ENCODE measurements around the gene EEF1G.

Gene EEF1G

GRCh38 chr11:62607714-62608113, 34.0 kb upstream of the EEF1G start:
- no peak for TF ChIP-seq CTCF (IDR thresholded peaks at IDR 0.05; ENCODE audit: extremely low read depth, missing control alignments)

GRCh38 chr11:62605902-62606301, 32.2 kb upstream of the EEF1G start:
- TF ChIP-seq CTCF (IDR thresholded peaks at IDR 0.05; ENCODE audit: extremely low read depth, missing control alignments): no peak

More at GRCh38 chr11:62607714-62608113, 34.0 kb upstream of the EEF1G start:
- no peak for DNase-seq (ENCODE audit: low spot score)

GRCh38 chr11:62605467-62605866, 31.8 kb upstream of the EEF1G start:
- no peak for TF ChIP-seq CTCF (IDR thresholded peaks at IDR 0.05; ENCODE audit: extremely low read depth, missing control alignments)
- no peak for DNase-seq (ENCODE audit: low spot score)

More at GRCh38 chr11:62605902-62606301, 32.2 kb upstream of the EEF1G start:
- DNase-seq (ENCODE audit: low spot score): no peak

GRCh38 chr11:62604460-62605120, 30.9 kb upstream of the EEF1G start:
- no peak for DNase-seq (ENCODE audit: low spot score)
- no peak for TF ChIP-seq CTCF (IDR thresholded peaks at IDR 0.05; ENCODE audit: extremely low read depth, missing control alignments)

- DNase-seq (ENCODE audit: low spot score): no peak
- TF ChIP-seq CTCF (IDR thresholded peaks at IDR 0.05; ENCODE audit: extremely low read depth, missing control alignments): no peak
These were observed 30.1 kb upstream of the EEF1G start for GRCh38 chr11:62603776-62604299.

GRCh38 chr11:62603072-62603408, 29.3 kb upstream of the EEF1G start:
- DNase-seq (ENCODE audit: low spot score): no peak
- no peak for TF ChIP-seq CTCF (IDR thresholded peaks at IDR 0.05; ENCODE audit: extremely low read depth, missing control alignments)

GRCh38 chr11:62602141-62603071, 28.7 kb upstream of the EEF1G start:
- peak; percentile 72 for DNase-seq (ENCODE audit: low spot score)
- no peak for TF ChIP-seq CTCF (IDR thresholded peaks at IDR 0.05; ENCODE audit: extremely low read depth, missing control alignments)

All from GM20000 (cell line).